SK-N-SH treated with all-trans-retinoic acid at 6 μM for 48 hours (cell line): ENCODE results near the gene RBM19.

Experiments
- ESRRG ChIP-seq: fragments of 250-450 bp; sonication (Bioruptor Pico); IDR thresholded peaks from 2 replicates; pipeline ENCODE4 v1.6.1; 2021; ENCODE audit warnings: mild to moderate bottlenecking
- PPARA ChIP-seq: fragments of 250-450 bp; sonication (Bioruptor Pico); IDR thresholded peaks from 2 replicates; pipeline ENCODE4 v1.5.0; 2020; ENCODE audit warnings: mild to moderate bottlenecking, borderline replicate concordance
- TOX ChIP-seq: fragments of 250-450 bp; sonication (Bioruptor Pico); IDR thresholded peaks from 2 replicates; pipeline ENCODE4 v1.8.0; 2021; ENCODE audit warnings: mild to moderate bottlenecking, moderate library complexity, borderline replicate concordance
- ZC3H10 ChIP-seq: fragments of 250-450 bp; sonication (Bioruptor Pico); IDR thresholded peaks from 2 replicates; pipeline ENCODE4 v1.5.1; 2021; ENCODE audit warnings: mild to moderate bottlenecking, moderate library complexity
- ZFP3 ChIP-seq: fragments of 250-450 bp; sonication (Bioruptor Pico); IDR thresholded peaks from 2 replicates; pipeline ENCODE4 v1.5.0; 2020; ENCODE audit warnings: mild to moderate bottlenecking, moderate library complexity
- ZFP30 ChIP-seq: fragments of 450-650 bp; formaldehyde crosslinking; IDR thresholded peaks from 2 replicates; pipeline ENCODE4 v1.5.0; 2022; ENCODE audit warnings: mild to moderate bottlenecking, moderate library complexity
- TF ChIP-seq, protein P1 (sequence below): fragments of 250-450 bp; sonication (Bioruptor Pico); IDR thresholded peaks from 2 replicates; pipeline ENCODE4 v1.8.0; 2020; ENCODE audit warnings: mild to moderate bottlenecking, moderate library complexity, borderline replicate concordance
- TF ChIP-seq, protein P2 (sequence below): fragments of 250-450 bp; sonication (Bioruptor Pico); IDR thresholded peaks from 2 replicates; pipeline ENCODE4 v1.8.0; 2021; ENCODE audit warnings: low read depth, mild to moderate bottlenecking, moderate library complexity, borderline replicate concordance
- TF ChIP-seq, protein P3 (sequence below): fragments of 250-450 bp; sonication (Bioruptor Pico); IDR thresholded peaks from 2 replicates; pipeline ENCODE4 v1.5.0; 2020; ENCODE audit warnings: mild to moderate bottlenecking, moderate library complexity
- TF ChIP-seq, protein P4 (sequence below): fragments of 250-450 bp; sonication (Bioruptor Pico); IDR thresholded peaks from 2 replicates; pipeline ENCODE4 v1.5.1; 2021; ENCODE audit warnings: mild to moderate bottlenecking, moderate library complexity

GRCh38 chr12:113845900-113846674 lies 120.0 kb downstream of the RBM19 start:
- TF ChIP-seq, protein P1, sequence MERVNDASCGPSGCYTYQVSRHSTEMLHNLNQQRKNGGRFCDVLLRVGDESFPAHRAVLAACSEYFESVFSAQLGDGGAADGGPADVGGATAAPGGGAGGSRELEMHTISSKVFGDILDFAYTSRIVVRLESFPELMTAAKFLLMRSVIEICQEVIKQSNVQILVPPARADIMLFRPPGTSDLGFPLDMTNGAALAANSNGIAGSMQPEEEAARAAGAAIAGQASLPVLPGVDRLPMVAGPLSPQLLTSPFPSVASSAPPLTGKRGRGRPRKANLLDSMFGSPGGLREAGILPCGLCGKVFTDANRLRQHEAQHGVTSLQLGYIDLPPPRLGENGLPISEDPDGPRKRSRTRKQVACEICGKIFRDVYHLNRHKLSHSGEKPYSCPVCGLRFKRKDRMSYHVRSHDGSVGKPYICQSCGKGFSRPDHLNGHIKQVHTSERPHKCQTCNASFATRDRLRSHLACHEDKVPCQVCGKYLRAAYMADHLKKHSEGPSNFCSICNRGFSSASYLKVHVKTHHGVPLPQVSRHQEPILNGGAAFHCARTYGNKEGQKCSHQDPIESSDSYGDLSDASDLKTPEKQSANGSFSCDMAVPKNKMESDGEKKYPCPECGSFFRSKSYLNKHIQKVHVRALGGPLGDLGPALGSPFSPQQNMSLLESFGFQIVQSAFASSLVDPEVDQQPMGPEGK (CRISPR knock-in tag): no peak
- no peak for TF ChIP-seq ZC3H10
- TF ChIP-seq ZFP3: no peak
- TF ChIP-seq, protein P2, sequence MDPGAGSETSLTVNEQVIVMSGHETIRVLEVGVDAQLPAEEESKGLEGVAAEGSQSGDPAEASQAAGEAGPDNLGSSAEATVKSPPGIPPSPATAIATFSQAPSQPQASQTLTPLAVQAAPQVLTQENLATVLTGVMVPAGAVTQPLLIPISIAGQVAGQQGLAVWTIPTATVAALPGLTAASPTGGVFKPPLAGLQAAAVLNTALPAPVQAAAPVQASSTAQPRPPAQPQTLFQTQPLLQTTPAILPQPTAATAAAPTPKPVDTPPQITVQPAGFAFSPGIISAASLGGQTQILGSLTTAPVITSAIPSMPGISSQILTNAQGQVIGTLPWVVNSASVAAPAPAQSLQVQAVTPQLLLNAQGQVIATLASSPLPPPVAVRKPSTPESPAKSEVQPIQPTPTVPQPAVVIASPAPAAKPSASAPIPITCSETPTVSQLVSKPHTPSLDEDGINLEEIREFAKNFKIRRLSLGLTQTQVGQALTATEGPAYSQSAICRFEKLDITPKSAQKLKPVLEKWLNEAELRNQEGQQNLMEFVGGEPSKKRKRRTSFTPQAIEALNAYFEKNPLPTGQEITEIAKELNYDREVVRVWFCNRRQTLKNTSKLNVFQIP (CRISPR knock-in tag): no peak
- TF ChIP-seq, protein P3, sequence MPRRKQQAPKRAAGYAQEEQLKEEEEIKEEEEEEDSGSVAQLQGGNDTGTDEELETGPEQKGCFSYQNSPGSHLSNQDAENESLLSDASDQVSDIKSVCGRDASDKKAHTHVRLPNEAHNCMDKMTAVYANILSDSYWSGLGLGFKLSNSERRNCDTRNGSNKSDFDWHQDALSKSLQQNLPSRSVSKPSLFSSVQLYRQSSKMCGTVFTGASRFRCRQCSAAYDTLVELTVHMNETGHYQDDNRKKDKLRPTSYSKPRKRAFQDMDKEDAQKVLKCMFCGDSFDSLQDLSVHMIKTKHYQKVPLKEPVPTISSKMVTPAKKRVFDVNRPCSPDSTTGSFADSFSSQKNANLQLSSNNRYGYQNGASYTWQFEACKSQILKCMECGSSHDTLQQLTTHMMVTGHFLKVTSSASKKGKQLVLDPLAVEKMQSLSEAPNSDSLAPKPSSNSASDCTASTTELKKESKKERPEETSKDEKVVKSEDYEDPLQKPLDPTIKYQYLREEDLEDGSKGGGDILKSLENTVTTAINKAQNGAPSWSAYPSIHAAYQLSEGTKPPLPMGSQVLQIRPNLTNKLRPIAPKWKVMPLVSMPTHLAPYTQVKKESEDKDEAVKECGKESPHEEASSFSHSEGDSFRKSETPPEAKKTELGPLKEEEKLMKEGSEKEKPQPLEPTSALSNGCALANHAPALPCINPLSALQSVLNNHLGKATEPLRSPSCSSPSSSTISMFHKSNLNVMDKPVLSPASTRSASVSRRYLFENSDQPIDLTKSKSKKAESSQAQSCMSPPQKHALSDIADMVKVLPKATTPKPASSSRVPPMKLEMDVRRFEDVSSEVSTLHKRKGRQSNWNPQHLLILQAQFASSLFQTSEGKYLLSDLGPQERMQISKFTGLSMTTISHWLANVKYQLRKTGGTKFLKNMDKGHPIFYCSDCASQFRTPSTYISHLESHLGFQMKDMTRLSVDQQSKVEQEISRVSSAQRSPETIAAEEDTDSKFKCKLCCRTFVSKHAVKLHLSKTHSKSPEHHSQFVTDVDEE (CRISPR knock-in tag): no peak
- TF ChIP-seq, protein P4, sequence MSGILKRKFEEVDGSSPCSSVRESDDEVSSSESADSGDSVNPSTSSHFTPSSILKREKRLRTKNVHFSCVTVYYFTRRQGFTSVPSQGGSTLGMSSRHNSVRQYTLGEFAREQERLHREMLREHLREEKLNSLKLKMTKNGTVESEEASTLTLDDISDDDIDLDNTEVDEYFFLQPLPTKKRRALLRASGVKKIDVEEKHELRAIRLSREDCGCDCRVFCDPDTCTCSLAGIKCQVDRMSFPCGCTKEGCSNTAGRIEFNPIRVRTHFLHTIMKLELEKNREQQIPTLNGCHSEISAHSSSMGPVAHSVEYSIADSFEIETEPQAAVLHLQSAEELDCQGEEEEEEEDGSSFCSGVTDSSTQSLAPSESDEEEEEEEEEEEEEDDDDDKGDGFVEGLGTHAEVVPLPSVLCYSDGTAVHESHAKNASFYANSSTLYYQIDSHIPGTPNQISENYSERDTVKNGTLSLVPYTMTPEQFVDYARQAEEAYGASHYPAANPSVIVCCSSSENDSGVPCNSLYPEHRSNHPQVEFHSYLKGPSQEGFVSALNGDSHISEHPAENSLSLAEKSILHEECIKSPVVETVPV (CRISPR knock-in tag): no peak
- TF ChIP-seq ESRRG (CRISPR knock-in tag): no peak
- no peak for TF ChIP-seq TOX (CRISPR knock-in tag)
- no peak for TF ChIP-seq ZFP30
- TF ChIP-seq PPARA (CRISPR knock-in tag): no peak
